T1000 (cell line): ENCODE measurements around the gene TRAPPC1.

Experiments used
- DNase-seq: peaks from one replicate; lab custom pipeline; 2025; ENCODE audit warnings: mixed read lengths; lab: John Stamatoyannopoulos, UW

TRAPPC1 gene

DNA sequence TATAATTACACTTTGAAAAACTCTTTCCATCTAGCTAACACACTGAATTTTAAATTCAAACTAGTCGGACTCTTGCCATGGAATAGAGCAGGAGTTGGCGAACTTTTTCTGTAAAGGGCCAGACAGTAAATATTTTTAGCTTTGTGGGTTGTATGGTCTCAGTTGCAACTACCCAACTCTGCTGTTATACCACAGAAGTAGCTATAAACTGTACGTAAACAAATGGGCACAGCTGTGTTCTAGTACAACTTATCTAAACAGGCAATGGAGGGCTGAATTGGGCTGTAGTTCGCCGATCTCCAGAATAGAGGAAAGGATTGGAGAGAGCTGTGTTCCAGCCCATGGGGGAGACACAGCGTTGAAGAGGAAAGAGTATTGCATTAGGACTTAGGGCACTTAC lies 9.0 kb upstream of the TRAPPC1 start:
- DNase-seq: no peak

- DNase-seq: no peak
Observed at GRCh38 chr17:7940034-7940433, 8.3 kb upstream of the TRAPPC1 start.

DNA sequence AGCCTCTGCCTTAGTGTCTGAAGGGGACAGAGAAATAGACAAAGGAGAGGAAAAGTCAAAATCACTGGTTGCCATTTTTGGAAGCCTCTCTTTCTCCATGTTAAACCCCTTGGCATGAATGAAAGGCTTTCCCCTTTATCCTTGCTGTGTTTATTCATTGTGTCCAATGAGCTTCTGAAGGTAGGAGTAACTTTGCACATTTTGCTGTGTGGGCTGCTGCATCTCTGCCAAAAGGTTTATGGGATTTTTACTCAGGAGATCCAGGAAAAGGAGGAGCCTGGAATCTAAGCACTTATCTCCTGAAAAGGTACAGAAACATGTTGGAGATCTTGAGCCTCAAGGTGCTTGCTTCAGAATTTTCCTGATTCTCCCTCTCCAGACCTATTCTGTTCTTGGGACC lies 4.1 kb upstream of the TRAPPC1 start:
- DNase-seq: no peak

GRCh38 chr17:7932949-7933348 lies 1.2 kb upstream of the TRAPPC1 start:
- DNase-seq: peak; percentile 68

GRCh38 chr17:7932483-7932891 lies 741 bp upstream of the TRAPPC1 start:
- DNase-seq: no peak

GRCh38 chr17:7930841-7931631 lies 710 bp downstream of the TRAPPC1 start:
- DNase-seq: no peak

GRCh38 chr17:7929158-7930023 lies 2.4 kb downstream of the TRAPPC1 start, which contains the start of gene KCNAB3:
Gene KCNAB3, minus strand, starts transcription at chr17:7929856. Its CDS starts 421 bp downstream, at chr17:7929435.
- no peak for DNase-seq

DNA sequence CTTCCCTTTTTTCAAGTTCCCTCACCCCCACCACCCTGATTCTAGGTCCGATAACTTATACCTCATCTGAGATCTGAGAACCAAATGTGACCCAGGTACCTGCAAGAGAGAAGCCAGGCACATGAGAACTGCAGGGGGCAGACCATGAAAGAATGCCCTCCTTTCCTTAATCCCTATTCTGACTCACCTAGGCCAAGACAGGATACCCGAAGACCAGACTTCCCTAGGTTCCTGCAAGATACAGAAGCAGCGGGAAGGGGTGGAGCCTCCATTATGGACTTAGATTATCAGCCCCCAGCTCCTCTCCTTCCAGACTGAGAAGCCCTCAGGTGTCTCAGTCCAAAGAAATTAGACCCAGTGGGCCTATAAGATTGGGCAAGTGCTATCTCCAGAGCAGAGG lies 4.2 kb downstream of the TRAPPC1 start:
- no peak for DNase-seq

DNA sequence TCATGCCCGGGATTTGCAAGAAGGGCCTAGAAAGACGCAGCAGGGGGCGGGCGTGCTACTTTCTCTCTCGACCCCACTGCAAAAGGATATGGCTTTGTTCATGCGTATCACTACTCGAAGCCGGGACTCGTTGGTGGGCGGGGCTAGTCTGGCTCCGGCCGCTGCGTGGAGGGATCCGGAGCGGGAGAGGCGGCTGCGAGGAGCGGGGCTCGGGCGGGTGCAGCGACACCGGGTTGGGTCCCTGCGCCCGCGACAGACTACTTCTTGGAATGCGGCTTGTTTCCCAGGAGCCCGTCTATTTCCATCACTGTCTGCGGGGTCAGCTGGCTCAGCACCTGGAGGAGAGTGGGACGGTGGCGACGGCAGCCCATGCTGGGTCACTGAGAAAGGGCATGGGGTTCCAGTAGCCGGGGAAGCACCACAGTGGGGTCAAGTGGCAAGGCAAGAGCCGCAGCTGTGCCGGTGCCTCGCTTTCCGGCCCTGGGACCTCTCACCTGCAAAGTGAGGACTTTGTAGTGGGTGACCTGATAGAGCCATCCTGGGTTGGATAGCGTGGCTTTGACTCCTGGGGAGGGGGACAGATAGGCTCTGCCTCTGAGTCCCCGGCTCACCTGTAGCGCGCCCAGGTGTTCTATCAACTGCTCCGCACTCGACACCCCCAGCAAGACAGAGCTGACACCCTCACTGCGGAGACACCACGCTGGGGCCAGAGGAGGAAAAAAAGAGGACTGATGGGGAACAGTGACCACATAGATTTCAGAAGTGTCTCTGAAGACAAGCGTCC lies 8.7 kb downstream of the TRAPPC1 start:
- peak; percentile 4 for DNase-seq

DNA sequence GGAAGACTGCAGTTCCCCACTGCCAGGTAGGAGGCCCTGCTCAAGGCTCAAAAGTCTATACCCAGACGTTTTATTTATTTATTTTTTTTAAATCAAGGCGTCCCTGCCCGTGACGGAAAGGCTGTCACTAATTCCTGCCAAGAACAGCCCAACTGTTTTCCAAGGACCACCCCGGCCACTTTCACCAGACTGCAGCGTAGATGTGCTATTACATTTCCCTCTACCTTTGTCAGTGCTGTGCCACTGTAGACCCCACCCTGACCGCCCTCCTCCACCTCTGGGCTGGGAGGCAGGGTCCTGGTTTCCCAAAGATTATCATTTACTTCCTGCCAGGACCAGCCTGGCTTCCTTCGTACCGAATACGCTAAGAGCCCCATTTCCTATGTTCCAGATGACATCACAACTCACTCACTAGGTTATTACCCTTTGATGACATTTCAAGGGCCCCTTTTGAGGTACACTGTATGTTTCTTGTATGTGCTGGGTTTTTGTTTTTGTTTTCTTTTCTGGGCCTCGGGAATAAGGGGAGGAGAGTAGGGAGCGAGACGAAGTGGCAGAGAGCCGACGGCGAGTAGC lies 9.4 kb downstream of the TRAPPC1 start:
- no peak for DNase-seq

- DNase-seq: no peak
Observed at GRCh38 chr17:7916808-7917207, 14.9 kb downstream of the TRAPPC1 start.

DNA sequence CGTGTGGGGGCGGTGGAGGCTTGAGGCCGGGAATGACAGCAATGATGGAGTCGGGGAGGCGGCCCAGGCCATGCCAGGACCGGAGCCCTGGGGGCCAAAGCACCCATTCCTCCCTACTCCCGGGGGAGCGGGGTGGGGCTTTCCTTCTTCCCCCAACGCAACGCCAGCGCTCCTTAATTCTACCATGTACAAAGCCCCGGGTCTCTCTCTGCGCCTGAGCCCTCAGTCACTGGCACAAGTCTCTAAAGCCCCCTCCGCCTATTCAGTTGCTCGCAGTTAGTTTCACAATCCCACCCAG lies 15.4 kb downstream of the TRAPPC1 start:
- no peak for DNase-seq

- peak; percentile 92 for DNase-seq
Observed at GRCh38 chr17:7915611-7916384, 15.9 kb downstream of the TRAPPC1 start, which contains the start of gene RNF227. Gene RNF227, minus strand, starts transcription at chr17:7916289. Its CDS starts 94 bp downstream, at chr17:7916195.

DNA sequence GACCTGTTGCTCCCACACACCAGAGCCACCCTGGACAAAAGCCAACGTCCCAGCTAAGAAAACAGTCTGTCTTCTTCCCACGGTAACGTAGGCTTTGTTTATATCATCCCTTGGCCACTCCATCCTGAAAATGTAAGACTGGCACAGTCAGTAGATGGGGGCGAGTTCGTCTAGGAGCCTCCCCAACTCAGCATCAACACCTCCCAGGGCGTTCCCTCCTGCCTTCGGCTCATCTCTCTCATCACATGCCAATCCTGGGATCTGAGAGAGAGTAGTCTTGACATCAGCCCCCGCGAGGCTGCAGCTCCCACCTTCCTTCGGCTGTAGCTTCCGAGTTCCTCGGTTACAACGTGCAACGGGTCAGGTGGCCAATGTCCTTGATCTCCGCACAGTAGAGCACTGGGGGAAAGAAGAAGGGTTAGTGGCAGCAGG lies 16.6 kb downstream of the TRAPPC1 start:
- no peak for DNase-seq

- DNase-seq: no peak
Observed at GRCh38 chr17:7912927-7913524, 18.7 kb downstream of the TRAPPC1 start.

DNA sequence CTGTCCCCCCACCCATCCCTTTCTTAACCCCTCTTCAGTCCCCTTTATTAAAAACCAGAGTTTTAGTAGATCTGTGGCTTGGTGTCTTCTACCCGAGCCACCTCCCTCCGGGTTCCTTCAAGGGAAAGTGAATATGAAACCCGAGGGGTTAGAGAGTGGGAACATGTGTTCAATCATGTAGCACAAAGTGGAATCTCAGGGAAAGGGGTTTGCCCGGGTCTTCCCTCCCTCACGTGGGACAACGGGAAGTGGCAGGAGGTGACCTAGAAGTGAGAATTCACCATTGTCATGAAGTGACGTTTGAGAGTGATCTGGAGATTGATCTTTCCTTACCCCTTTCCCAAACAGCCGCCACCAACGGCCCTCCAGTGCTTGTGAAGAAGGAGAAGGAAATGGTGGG lies 20.6 kb downstream of the TRAPPC1 start:
- no peak for DNase-seq

DNA sequence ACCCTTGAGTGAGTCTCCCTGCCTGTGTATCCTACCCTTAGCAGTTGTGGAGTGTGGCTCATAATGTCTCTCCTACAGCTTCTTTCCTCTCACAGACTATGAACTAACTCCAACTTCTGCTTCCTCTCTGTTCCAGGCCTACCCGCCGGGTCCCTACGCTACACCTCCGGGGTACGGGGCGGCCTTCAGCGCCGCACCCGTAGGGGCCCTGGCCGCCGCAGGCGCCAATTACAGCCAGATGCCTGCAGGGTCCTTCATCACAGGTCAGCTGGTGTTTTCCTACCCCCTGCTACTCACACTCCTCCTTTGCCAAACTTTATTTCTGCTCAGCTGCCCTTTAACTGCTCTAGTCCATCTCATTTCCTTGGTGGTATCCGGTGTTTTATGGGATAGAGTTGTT lies 21.0 kb downstream of the TRAPPC1 start:
- no peak for DNase-seq

GRCh38 chr17:7910281-7910680 lies 21.5 kb downstream of the TRAPPC1 start:
- no peak for DNase-seq

GRCh38 chr17:7909089-7909488 lies 22.7 kb downstream of the TRAPPC1 start:
- no peak for DNase-seq
